HG02870 (cell line): ENCODE results near the gene SPATA31D3.
A peak's percentile ranks its signal among the peaks of the same experiment; 100 is the strongest.
"Not testable (repeated sequence)": the region's sequence is repeated elsewhere in the genome, so short reads cannot be mapped to it uniquely, and the experiment has no call there.

Experiments
- ATAC-seq: cut with Tn5 transposase; IDR thresholded peaks from one replicate; pipeline ENCODE4 v1.9.1; 2021; ENCODE audit warnings: mild to moderate bottlenecking, moderate library complexity; ENCODE audit not compliant: unreplicated experiment

SPATA31D3 gene

DNA sequence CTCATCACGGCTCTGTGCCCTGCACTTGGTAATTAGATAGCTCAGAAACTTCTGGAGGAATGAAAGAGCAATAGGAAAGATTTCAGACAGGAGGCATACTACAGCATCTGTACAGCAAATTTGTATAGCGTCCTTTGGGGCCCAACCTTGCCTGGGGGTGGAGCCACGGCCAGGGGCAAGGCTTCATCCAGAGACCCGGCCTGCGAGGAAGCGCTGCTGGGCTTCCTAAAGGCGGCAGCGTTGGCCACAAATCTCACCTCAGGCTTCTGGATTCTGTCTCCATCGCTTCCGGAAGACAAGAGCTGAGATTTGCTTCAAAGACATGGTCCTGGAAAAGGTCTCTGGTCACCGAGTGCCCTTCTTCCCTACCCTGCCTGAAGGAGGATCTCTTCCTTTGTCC is 33.1 kb downstream of the SPATA31D3 start:
- ATAC-seq, result no peak

DNA sequence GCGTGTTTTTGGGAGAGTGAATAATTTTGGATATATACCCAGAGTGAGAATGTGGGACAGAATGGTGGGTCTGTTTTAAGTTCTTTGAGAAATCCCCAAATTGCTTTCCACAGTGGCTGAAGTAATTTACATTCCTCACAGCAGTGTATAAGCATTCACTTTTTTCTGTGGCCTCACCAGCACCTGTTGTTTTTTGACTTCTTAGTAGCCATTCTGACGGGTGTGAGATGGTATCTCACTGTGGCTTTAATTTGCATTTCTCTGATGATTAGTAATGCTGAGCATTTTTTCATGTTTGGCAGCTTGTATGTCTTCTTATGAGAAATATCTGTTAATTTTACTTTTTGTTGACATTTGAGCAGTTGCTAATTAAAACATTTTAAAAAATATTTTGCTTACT is 35.9 kb downstream of the SPATA31D3 start:
- peak; percentile 93 for ATAC-seq

DNA sequence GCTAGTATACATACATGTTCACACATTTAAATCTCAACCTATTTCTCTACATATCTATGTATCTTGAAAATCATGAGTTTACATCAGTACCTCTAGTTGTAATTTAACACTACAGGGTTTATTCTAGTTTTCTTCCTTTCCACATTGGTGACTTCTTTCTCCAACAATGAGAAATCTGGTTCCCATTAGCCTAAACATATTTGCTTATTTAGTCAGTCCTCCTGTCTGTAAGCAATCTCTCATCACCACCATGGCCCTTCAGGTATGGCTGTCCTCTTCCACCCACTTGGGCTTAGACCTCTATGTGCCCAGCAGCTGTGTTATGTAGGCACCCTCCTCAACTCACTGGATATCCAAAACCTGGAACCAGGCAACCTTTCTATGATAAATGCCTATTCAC is 37.3 kb downstream of the SPATA31D3 start:
- ATAC-seq, result no peak

DNA sequence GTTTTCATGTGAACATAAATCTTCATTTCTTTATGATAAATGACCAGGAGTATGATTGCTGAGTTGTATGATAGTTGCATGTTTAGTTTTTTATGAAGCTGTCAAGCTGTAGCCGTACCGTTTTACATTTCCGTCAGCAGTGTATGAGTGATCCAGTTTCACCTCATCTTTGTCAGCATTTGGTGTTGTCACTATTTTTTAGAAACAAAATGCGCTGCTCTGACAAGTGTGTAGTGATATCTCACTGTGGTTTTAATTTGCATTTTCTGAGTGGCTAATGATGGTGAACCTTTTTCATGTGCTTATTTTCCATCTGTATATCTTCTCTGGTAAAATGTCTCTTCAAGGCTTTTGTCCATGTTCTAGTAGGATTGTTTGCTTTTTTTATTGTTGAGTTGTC is 38.6 kb downstream of the SPATA31D3 start:
- no peak for ATAC-seq

DNA sequence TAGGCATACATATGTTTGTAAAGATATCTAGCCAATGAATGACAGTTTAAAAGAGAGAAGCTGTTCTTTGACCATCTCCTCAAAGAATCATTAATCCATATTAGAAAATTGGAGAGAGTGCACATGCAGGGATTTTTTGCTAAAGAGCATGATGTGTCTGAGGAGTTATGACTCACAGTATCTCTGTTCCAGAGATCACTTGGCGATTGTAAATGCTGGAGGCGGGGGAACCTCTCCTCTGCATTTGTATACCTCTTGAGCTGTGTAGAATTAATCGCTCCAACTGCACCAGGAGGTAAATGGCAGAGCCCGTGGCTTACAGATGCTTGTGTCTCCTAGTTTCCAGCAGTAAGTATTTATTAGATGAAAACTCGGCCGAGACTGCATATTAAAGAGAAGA is 41.6 kb downstream of the SPATA31D3 start:
- no peak for ATAC-seq

DNA sequence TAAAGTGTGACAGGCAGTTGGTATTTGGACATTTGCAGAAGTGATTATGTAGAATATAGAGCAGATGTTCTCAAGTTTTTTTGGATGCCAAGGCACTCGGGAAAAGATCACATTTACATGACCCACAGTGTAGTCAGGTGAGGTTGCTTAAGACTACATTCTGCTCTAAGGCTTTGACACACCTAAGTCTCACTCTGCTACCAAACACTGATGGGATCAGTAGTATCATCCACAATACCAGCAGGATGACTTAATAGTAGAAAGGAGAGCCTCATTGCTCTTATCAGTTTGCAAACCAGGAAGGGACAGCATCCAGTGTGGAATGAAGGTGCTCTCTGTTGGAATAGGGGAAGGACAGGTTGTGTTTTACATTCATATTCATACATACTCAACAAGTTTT is 42.8 kb downstream of the SPATA31D3 start:
- ATAC-seq, result no peak

DNA sequence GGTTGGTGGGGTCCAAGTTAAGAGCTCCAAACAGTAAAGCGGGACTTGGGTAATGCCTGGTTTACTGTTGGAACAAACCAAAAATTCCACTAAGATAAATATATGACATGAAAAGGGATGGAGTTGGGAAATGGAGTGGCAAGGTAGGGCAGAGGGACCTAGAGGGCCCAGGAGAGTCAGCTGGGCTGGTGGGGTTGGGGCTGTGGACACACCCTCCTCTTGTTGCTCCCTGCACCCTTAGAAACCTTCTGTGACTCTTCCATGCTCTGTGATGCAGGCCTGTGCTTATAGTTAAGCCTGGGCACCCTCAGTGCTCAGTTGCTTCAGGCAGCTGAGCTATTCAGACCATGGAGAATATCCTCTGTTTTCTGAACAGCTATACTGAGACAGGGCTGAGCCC is 45.2 kb downstream of the SPATA31D3 start, which contains the start of gene SPATA31D1:
Gene SPATA31D1 (plus strand): TSS at position 301 of the 400 bp plus-strand sequence. CDS start 47 bp downstream, at position 348.
- not testable (repeated sequence) for ATAC-seq

DNA sequence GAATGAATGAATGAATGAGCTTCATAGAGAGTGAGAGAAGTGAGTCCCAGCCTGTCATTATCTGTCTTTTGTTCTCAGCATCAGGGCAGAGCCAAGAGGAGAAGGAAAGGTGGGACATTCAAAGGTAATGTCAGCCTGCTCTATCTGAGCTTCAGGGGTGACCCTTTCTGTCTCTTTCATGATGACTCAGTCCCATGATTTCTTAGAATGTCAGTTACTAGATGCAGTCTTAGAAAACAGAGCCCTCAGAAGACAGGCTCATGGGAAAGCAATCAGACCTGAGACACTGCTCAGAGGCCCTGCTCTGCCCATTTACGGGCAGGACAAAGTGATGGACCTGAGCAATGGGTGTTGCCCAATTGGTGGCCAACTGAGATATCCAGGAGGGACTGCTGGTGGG is 46.4 kb downstream of the SPATA31D3 start:
- peak; percentile 76 for ATAC-seq

DNA sequence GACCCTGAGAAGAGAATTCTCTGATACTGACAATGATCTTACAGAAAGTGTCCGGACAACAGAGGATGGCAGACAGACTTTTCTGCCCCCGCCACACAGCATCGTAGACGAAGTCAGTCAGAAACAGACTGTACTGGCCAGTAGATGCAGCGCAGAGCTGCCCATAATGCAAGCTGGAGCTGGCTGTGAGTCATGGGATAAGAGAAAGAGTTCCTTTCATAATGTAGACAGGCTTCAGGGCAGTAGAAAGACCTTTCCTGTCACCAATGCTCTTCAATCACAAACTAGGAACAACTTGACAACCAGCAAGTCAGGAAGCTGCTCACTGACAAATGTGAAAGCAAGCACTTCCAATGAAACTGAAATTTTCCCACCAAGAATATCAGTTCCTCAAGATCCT is 50.4 kb downstream of the SPATA31D3 start:
- no peak for ATAC-seq
